Progenitor cell of endocrine pancreas (in vitro differentiated cells): ENCODE data around the gene MIX23. TPM values are rescaled to one million over a fixed set of nuclear protein-coding genes. Genes with fewer than 3 reads are reported as not detected.

Source experiments
- DNase-seq: peaks from one replicate; pipeline ENCODE4 v3.0.0; 2021; ENCODE audit warnings: low spot score; ENCODE audit not compliant: unreplicated experiment
- H3K27ac Mint-ChIP-seq: 2 replicates; pipeline ENCODE4 v1.8.0; 2021; ENCODE audit warnings: mild to moderate bottlenecking, moderate library complexity, mixed read lengths
- H3K27me3 Mint-ChIP-seq: 2 replicates; pipeline ENCODE4 v1.8.0; 2021; ENCODE audit warnings: mixed read lengths
- H3K36me3 Mint-ChIP-seq: 2 replicates; pipeline ENCODE4 v1.8.0; 2022; ENCODE audit warnings: mixed read lengths; ENCODE audit not compliant: insufficient read depth
- H3K4me1 Mint-ChIP-seq: 2 replicates; pipeline ENCODE4 v1.8.0; 2021; ENCODE audit warnings: low read depth, mixed read lengths
- H3K4me3 Mint-ChIP-seq: 2 replicates; pipeline ENCODE4 v1.8.0; 2021; ENCODE audit warnings: low read depth, mild to moderate bottlenecking, moderate library complexity, mixed read lengths
- H3K9me3 Mint-ChIP-seq: 2 replicates; pipeline ENCODE4 v1.8.0; 2021; ENCODE audit warnings: low read depth, mixed read lengths
- total RNA-seq: library from RNA; stranded (reverse); gene quantifications from 2 replicates; pipeline ENCODE4 v1.2.1, GENCODE V29; 2021
- TF ChIP-seq, protein P1 (sequence below): fragments of 200-600 bp; sonication (generic); IDR thresholded peaks from one replicate; pipeline ENCODE4 v1.5.0; 2021; ENCODE audit warnings: antibody characterized with exemption, mild to moderate bottlenecking; ENCODE audit not compliant: unreplicated experiment

The MIX23 gene
- total RNA-seq, 1 donor from 2014 or later: 53.5 TPM

DNA sequence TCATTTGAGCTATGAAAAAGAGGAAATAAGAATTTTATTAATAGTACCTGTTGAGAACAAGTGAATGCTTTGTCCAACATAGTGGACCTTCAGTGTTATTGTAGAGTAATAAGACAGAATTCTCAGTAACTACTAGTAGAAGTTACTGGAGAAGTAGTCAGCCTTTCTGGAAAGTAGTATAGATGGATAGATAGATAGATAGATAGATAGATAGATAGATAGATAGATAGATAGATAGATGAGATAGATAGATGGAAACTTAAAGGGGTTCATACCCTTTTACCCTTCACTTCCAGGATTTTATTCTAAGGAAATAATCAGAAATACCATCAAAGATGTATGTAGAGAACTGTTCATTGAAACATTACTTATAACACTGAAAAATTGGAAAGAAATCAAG, 6.2 kb upstream of the MIX23 start:
- no peak for DNase-seq

DNA sequence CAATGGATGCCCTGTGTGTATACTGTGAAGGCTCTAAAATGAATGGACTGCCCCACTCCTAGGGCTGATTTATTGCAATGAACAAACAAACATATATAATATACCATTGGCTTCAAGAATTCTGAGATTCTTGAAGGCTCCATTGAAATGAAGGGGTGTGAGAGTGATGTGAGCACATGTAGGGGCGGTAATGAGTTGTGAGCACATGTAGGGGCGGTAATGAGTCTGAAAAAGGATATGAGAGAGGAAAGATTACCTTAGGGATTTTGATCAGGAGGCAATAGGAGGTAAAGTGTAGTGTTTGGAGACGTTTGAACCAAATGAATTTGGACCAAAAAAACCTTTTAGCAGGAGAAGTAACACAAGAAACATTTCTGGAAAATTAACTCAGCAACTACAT, 4.7 kb upstream of the MIX23 start:
- no peak for DNase-seq
- Mint-ChIP-seq H3K4me1 (peaks cover 35% of the 10 kb centered on the region), H3K36me3 (peaks cover 10% of the 10 kb centered on the region), H3K9me3 (no peaks in the 10 kb centered on the region), H3K4me3 (no peak overlapping the region), H3K27me3 (no peaks in the 10 kb centered on the region), H3K27ac (no peak overlapping the region)
- TF ChIP-seq, protein P1, sequence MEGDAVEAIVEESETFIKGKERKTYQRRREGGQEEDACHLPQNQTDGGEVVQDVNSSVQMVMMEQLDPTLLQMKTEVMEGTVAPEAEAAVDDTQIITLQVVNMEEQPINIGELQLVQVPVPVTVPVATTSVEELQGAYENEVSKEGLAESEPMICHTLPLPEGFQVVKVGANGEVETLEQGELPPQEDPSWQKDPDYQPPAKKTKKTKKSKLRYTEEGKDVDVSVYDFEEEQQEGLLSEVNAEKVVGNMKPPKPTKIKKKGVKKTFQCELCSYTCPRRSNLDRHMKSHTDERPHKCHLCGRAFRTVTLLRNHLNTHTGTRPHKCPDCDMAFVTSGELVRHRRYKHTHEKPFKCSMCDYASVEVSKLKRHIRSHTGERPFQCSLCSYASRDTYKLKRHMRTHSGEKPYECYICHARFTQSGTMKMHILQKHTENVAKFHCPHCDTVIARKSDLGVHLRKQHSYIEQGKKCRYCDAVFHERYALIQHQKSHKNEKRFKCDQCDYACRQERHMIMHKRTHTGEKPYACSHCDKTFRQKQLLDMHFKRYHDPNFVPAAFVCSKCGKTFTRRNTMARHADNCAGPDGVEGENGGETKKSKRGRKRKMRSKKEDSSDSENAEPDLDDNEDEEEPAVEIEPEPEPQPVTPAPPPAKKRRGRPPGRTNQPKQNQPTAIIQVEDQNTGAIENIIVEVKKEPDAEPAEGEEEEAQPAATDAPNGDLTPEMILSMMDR: no peak

More for the DNA sequence above, 6.2 kb upstream of the MIX23 start:
- Mint-ChIP-seq H3K36me3 (peaks cover 10% of the 10 kb centered on the region), H3K27me3 (no peaks in the 10 kb centered on the region), H3K9me3 (no peaks in the 10 kb centered on the region), H3K4me3 (no peak overlapping the region), H3K27ac (no peak overlapping the region), H3K4me1 (peaks cover 42% of the 10 kb centered on the region)
- TF ChIP-seq, protein P1: no peak

DNA sequence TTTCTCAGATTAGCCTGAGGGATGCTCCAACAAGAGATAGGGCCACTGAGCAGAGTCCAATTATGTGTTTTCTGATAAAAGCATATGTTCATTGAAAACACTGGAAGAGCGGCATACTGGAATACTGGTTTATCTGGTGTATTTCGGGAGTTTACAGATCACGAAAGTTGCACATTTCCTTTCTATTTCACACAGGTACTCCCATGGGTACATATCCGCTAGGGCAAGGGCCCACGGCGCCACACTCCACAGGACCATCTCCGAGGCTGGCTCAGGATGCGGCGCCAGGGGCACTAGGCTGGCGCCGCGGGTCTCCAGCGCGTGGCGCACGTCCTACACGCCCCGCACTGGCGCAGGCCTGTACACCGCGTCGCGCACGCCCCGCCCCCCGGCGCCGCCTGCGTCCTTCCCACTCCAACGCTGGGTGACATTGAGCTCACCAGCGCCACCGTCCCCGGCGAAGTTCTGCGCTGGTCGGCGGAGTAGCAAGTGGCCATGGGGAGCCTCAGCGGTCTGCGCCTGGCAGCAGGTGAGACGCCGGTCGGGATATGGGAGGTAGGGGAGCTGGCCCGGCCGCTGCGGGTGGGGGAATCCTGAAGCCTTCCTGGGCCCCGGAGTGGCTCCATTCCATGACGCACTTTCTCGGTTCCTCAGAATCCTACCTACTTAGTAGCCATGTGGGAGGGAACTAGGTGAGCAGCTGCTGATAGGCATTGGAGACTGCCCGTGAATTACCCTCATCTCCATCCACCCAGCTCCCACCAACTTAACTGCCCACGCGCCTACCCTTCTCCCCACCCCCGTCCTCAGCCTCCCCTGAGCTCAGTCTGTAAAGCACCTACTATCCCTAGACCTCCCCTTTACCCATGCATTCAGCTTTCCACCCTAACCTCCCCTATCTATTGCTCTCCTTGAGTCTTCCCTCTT, 1.0 kb upstream of the MIX23 start, which contains the start of gene FAM162A:
FAM162A (plus strand) TSS at position 412 of the 927 bp plus-strand sequence; CDS start at position 496, 84 bp downstream.
- TF ChIP-seq, protein P1: peak; percentile 77

DNA sequence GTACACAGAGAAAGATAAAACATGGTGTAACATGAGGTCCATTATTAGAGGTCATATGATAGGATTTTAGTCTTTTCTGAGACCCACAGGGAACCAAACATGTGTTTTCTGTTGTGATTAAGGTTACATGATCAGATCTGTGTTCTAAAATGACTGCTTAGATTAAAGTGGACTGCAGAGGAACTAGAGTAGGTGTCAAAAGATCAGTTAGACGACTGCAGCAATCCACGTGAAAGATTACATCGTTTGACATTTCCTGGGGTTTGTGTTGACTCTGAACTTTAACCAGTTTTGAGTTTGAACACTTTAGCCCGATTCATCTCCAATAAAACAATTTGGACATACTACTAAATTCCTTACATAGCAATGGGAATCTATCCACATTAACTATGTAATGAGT, 5.1 kb downstream of the MIX23 start:
- H3K27ac Mint-ChIP-seq: peak overlapping the region; percentile 50
- H3K4me1 Mint-ChIP-seq: peaks cover 9% of the 10 kb centered on the region
- DNase-seq: no peak
- no peaks in the 10 kb centered on the region for H3K9me3 Mint-ChIP-seq
- H3K36me3 Mint-ChIP-seq: peaks cover 6% of the 10 kb centered on the region
- TF ChIP-seq, protein P1: no peak
- H3K27me3 Mint-ChIP-seq: no peaks in the 10 kb centered on the region
- no peak overlapping the region for H3K4me3 Mint-ChIP-seq

More for the DNA sequence above, 1.0 kb upstream of the MIX23 start, which contains the start of gene FAM162A:
- peaks cover 28% of the 10 kb centered on the region for H3K4me1 Mint-ChIP-seq
- H3K27ac Mint-ChIP-seq: peak within 1 kb of the TSS; percentile 97
- H3K36me3 Mint-ChIP-seq: peaks cover 10% of the 10 kb centered on the region
- DNase-seq: peak; percentile 95
- no peaks in the 10 kb centered on the region for H3K27me3 Mint-ChIP-seq
- H3K9me3 Mint-ChIP-seq: no peaks in the 10 kb centered on the region
- H3K4me3 Mint-ChIP-seq: peak within 1 kb of the TSS; percentile 95

DNA sequence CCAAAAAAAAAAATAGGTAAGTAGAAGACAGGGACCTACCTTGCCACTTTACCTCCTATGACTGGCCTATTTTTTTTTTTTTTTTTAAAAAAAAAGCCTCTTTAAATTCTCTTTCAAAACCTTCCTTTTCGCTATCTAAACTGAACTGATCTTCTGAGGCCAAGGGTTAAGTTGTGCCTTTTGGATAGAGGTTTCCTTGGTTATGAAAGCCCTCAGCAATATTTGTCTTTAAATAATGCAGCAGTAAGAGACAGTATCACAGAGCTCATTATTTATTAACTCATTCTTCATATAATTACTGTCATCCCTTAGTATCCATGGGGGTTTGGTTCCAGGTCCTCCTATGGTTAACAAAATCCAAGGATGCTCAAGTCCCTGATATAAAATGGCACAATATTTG, 9.0 kb downstream of the MIX23 start:
- no peak overlapping the region for H3K27ac Mint-ChIP-seq
- no peaks in the 10 kb centered on the region for H3K27me3 Mint-ChIP-seq
- TF ChIP-seq, protein P1: no peak
- H3K36me3 Mint-ChIP-seq: peaks cover 11% of the 10 kb centered on the region
- H3K9me3 Mint-ChIP-seq: no peaks in the 10 kb centered on the region
- H3K4me1 Mint-ChIP-seq: peaks cover 2% of the 10 kb centered on the region
- H3K4me3 Mint-ChIP-seq: no peak overlapping the region
- no peak for DNase-seq
